AG20443 (cell line): ENCODE measurements around the gene NAALADL2.
"Not testable (repeated sequence)": the region's sequence is repeated elsewhere in the genome, so short reads cannot be mapped to it uniquely, and the experiment has no call there.

ENCODE experiments used
- DNase-seq: peaks from one replicate; pipeline ENCODE4 v3.0.0; 2012; ENCODE audit warnings: low spot score, mixed read lengths

The NAALADL2 gene

DNA sequence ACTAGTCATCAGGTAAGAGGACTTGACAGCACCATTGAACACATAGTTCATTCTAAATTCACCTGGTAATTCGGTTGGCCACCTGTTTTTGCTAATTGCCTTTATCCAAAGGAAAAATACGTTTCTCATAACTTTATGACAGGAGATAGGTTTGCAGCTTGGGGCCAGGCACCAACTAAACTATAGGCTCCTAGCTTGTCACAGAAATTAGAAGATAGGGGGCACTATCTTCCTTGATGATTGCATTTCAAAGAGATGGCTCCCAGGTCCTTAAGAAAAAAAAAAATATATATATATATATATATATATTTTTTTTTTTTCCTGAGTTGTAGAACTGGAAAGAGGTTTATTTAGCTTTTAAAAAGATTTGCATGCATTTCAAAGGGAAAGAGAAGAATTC, 563.6 kb downstream of the NAALADL2 start:
- DNase-seq, result no peak

DNA sequence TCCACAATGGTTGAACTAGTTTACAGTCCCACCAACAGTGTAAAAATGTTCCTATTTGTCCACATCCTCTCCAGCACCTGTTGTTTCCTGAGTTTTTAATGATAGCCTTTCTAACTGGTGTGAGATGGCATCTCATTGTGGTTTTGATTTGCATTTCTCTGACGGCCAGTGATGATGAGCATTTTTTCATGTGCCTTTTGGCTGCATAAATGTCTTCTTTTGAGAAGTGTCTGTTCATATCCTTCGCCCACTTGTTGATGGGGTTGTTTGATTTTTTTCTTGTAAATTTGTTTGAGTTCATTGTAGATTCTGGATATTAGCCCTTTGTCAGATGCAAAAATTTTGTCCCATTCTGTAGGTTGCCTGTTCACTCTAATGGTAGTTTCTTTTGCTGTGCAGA, 564.7 kb downstream of the NAALADL2 start:
- not testable (repeated sequence) for DNase-seq

DNA sequence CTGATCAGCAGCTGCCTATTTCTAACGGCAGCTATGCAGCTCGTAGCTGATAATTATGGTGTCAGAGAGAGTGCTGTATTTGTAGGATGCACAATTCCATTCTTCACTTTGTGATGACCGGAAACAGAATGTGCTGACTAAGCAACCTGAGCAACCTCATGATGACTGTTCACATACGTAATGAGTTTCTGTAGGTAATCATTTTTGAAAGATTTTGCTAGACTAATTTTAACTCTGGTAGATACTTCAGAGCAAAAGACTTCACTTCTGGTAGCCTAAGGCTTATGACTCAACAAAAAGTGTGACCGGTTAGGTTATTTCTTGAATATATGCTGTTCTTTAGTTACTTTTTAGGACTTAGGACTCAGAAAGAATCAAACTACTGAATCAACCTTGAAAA, 567.7 kb downstream of the NAALADL2 start:
- DNase-seq, result no peak

GRCh38 chr3:175428466-175428865, 569.3 kb downstream of the NAALADL2 start:
- DNase-seq, result no peak

DNA sequence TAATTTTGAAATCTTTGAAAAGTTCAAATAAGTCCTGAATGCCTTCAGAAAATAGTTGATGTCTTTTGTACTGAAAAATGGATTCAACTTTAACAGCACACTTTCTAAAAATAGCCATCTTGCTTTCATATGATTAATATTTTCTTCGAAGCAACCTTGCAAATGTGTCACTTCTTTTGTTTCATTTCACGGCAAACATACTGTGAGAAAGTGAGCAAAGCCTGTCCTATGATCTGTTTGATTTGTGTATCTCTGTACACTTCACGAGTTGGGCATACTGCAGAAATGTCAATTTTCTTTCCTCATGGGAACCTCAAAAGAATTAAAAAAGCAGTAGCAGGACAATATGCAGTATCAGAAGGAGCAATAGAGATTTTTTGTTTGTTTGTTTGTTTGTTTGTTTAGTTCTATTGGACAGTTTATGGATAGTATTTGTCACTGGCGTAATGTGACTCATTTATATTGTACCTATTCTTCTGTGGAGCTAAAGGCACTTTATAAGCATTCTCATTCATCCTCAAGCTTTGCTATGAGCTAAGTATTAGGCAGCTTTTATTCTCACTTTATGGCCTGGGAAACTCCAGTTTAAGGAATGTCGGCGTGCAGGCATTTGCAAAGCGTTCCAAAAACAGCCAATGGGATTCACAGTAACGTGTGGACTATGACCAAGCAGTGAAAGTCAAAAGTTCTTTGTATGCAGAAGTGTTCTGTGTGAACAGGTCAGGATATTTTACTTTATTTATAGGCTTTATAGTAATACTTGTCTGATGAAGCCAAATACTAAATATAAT, 572.0 kb downstream of the NAALADL2 start:
- DNase-seq, result no peak

GRCh38 chr3:175432376-175433025, 573.4 kb downstream of the NAALADL2 start:
- DNase-seq, result no peak

DNA sequence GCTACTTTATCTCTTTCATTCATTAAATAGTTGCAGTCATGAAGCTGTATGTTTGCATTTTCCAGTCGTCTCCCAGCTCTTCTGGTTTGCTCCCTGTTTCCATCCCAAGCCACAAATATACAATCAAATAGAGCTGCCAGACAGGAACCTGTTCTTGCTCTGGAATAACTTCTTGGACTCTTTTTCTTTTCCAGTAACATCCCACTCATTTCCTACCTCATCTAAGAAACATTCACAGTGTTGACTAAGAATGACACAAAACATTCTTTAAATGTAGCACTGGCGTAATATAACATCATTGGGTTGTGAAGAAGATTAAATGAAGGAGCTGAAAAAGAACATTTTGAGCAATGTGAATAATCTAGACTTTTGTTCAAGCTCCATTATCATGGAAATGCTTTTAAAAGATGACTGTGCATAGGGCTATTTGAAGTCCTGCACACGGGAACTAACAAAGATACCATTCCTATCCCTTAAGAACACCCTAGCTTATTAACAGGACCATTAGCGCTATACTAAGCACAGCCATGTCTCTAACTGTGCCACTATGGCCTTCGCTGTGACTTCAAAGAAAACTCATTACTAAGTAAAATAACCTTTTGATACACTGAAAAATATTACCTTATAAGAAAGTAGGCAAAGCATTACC, 574.0 kb downstream of the NAALADL2 start:
- peak; percentile 33 for DNase-seq

GRCh38 chr3:175434561-175434960, 575.4 kb downstream of the NAALADL2 start:
- DNase-seq, result no peak

- no peak for DNase-seq
Observed at GRCh38 chr3:175443682-175444081, 584.5 kb downstream of the NAALADL2 start.

- DNase-seq, result no peak
Observed at GRCh38 chr3:175445741-175446140, 586.6 kb downstream of the NAALADL2 start.

DNA sequence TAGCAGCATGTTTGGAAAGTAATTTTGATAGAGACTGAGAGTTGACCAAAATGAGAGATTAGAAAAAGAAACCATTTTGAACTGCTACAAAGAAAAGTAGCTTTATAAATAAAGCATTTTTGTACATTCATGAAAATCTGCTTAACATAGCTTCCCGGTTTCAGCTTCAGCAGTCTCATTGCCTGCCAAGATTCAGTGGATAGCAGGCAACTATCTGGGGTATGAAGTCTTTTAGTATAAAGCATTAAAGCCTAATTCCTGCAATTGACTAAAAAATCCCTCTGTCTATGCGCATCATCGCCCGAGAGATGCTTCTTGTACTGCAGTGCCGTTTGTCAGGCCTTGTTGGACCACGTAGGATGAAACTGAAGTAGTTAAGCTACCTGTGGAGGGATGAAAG, 588.4 kb downstream of the NAALADL2 start:
- no peak for DNase-seq

DNA sequence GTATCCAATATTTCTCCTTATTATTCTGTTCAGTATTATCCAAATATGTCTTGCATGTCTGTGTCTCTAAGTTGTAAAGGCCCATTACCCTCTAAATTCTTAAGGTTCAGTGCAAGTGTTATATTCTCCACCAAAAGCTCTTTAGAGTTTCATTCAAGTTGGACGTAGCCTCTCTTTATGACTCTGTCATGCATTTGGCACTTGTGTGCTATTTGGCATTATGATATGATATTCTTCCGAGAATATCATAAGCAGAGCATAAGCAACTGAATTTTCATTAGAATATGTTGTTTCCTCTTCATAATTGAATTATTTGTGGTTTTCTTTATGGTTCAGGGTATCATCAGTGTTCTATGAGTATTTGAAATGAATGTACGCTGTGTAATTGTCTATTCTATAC, 594.2 kb downstream of the NAALADL2 start:
- no peak for DNase-seq

DNA sequence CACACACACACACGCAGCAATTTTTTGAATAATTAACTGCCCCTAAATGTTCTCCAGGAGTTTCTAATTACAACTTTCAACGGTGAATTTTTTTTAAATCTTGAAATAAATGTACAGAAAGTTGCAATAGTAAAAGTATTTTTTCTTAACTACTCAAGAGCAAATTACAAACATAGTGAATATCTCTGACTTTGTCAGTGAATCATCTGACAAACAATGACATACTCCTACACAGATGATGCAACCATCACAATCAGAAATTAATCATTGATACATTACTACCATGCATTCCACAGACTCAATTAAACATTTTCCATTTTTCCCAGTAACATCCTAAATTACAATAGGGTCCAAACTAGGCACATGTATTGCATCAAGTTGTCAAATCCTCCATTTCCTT, 597.3 kb downstream of the NAALADL2 start:
- peak; percentile 9 for DNase-seq

- no peak for DNase-seq
Observed at GRCh38 chr3:175457301-175457700, 598.2 kb downstream of the NAALADL2 start.

DNA sequence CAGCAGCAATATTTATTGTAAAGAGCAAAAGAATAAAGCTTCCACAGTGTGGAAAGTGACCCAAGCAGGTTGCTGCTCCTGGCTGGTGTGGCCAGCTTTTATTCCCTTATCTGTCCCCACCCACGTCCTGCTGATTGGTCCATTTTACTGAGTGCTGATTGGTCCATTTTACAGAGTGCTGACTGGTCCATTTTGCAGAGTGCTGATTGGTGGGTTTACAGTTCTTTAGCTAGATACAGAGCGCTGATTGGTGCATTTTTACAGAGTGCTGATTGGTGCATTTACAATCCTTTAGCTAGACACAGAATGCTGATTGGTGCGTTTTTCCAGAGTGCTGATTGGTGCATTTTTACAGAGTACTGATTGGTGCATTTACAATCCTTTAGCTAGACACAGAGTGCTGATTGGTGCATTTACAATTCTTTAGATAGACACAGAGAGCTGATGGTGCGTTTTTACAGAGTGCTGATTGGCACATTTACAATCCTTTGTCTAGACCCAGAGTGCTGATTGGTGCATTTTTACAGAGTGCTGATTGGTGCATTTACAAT, 601.8 kb downstream of the NAALADL2 start:
- not testable (repeated sequence) for DNase-seq

DNA sequence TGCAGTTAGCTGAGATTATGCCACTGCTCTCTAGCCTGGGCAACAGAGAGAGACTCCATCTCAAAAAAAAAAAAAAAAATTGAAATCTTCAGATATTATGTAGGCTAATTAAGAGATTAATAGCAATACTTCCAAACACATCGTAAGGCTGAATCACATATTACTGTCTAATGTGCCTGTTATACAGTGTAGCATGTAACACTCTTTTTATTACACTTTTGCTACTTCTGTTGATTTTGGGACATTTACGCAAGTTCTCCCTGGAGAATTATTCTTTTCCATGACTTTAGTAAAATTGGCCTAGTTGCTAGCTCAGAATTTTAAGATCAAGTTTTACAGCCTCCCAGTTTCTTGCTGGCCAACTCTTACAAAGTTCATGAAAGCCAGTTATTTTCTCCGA, 605.2 kb downstream of the NAALADL2 start:
- no peak for DNase-seq

GRCh38 chr3:175469124-175469523, 610.0 kb downstream of the NAALADL2 start:
- no peak for DNase-seq

- DNase-seq, result no peak
Observed at GRCh38 chr3:175475765-175476164, 616.6 kb downstream of the NAALADL2 start.

GRCh38 chr3:175476489-175476888, 617.4 kb downstream of the NAALADL2 start:
- no peak for DNase-seq

DNA sequence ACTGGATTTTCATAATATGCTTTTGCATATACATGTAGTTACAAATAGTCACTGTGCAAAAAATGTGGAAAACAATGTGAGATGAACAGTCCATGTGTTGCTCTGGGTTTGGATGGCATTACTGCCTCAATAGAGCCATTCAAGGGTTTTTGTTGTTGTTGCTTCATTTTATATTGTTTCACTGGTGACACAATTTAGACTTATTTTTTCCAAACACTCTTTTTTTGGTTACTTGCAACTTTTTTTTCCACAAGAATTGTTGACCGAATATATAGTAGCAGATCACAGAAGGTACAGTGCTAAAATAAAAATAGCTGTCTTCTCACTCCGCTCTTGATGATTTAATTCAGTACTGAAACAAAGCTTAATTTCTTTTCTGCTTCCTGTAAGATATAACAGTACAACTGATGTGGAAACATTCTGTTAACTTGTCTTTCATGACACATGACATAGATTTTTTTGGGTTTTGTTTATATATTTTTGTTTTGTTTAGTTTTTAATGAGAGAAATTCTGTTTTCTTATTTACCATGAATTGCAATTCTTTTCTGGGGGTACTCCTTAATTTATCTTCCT, 618.6 kb downstream of the NAALADL2 start:
- no peak for DNase-seq

DNA sequence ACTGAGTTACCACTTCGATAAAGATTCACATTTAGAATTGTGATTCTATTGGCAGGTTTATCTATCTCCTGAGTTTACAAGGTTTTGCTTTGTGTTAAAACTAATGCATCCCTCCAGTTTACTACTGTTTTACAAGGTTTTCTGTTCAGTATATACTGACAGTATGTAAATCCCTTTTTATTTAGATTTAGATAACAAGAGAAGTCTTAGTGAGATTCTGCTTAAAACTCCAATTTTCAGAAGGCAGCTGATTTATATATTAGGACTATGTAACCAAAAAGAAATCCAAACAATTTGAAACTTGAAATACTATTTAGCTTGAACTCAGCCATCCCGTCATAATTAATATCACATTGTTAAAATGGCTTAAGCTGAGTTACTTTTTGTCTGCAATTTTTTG, 619.2 kb downstream of the NAALADL2 start:
- peak; percentile 6 for DNase-seq

DNA sequence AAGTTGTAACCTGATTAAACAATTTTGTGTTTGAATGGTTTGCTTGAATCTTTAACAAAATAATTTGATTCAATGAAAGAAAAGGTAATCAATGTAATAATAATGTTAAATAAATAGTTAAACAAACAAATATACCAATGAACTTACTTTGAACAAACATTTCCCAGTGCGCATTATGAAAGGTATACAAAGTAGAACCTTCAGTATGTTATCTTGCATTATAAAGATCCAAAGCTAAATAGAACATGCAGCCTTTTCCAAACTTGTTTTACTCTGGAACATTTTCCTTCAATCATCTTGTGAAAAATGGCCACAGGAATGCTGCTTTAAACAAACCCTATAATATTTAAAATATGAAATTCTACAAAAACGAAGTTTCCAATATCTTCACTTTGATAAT, 620.0 kb downstream of the NAALADL2 start:
- DNase-seq, result no peak

GRCh38 chr3:175479800-175480199, 620.7 kb downstream of the NAALADL2 start:
- no peak for DNase-seq
